ENCODE measurements around the gene ADGRG3. TPM values are rescaled to one million over a fixed set of nuclear protein-coding genes. Genes with fewer than 3 reads are reported as not detected.
A peak's percentile ranks its signal among the peaks of the same experiment; 100 is the strongest.

Gene ADGRG3
- total and polyA plus RNA-seq, 2 of the 13 experiments (the other 11 are each of a cell fraction or from before 2014, with no cell fraction given), result 2.7 to 11.8 TPM

DNA sequence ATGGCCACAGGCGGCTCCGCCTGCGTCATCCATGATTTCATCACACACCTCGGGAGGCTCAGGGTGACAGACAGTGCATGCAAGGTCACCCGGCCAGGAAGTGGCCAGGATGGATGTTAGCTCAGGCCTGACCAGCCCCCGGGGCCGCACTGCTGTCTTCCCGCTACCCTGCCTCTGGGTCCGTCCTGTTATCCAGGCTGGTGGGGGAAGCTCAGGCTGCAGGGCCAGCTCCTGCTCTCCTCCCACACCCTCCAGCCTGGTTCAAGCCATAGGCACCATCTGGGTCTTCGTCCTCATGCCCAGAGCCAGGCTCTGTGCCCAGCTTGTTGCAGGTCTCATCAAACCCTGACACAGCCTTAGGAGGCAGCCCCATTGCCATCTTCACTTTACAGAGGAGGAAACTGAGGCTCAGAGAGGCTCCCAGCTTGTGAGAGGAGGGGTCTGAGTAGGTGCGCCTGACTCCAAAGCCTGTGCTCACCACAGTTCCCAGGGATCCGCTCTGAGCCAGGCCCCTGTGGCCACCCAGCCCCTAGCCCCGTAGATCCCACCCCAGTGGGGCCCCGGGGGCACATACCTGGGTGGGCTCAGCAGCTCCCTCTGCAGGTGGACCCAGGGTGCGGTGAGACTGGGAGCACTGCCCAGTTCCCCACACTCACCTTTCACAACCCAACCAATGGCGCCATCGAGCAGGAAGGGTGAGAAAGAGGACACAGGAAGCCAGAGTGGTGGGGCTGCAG lies 412 bp upstream of the ADGRG3 start (continued):
- TF ChIP-seq ZNF530 (CRISPR knock-in tag; IDR thresholded peaks at IDR 0.05; ENCODE audit: low read depth) (no peak), EHMT2 (IDR thresholded peaks at IDR 0.05; ENCODE audit: borderline replicate concordance, low read depth, low read length) (no peak), RFX1 (IDR thresholded peaks at IDR 0.05) (no peak), ZNF17 (CRISPR knock-in tag; IDR thresholded peaks at IDR 0.05) (no peak), AGO1 (IDR thresholded peaks at IDR 0.05; ENCODE audit: low read depth, low read length, poor library complexity, severe bottlenecking) (no peak), ZNF343 (CRISPR knock-in tag; IDR thresholded peaks at IDR 0.05) (peak; percentile 86; the same call in 1 of the 2 replicates), NAIF1 (CRISPR knock-in tag; IDR thresholded peaks at IDR 0.05; ENCODE audit: borderline replicate concordance) (no peak), RFXANK (CRISPR knock-in tag; IDR thresholded peaks at IDR 0.05) (no peak), ZNF652 (CRISPR knock-in tag; IDR thresholded peaks at IDR 0.05; ENCODE audit: borderline replicate concordance, low read depth) (no peak), ZSCAN9 (CRISPR knock-in tag; IDR thresholded peaks at IDR 0.05; ENCODE audit: borderline replicate concordance) (no peak), ZFP82 (CRISPR knock-in tag; IDR thresholded peaks at IDR 0.05; ENCODE audit: borderline replicate concordance) (no peak)
- TF ChIP-seq, protein P1, sequence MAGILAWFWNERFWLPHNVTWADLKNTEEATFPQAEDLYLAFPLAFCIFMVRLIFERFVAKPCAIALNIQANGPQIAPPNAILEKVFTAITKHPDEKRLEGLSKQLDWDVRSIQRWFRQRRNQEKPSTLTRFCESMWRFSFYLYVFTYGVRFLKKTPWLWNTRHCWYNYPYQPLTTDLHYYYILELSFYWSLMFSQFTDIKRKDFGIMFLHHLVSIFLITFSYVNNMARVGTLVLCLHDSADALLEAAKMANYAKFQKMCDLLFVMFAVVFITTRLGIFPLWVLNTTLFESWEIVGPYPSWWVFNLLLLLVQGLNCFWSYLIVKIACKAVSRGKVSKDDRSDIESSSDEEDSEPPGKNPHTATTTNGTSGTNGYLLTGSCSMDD (CRISPR knock-in tag; IDR thresholded peaks at IDR 0.05), result no peak
- TF ChIP-seq, protein P2, sequence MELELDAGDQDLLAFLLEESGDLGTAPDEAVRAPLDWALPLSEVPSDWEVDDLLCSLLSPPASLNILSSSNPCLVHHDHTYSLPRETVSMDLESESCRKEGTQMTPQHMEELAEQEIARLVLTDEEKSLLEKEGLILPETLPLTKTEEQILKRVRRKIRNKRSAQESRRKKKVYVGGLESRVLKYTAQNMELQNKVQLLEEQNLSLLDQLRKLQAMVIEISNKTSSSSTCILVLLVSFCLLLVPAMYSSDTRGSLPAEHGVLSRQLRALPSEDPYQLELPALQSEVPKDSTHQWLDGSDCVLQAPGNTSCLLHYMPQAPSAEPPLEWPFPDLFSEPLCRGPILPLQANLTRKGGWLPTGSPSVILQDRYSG (CRISPR knock-in tag; IDR thresholded peaks at IDR 0.05), result no peak
- TF ChIP-seq, protein P3, sequence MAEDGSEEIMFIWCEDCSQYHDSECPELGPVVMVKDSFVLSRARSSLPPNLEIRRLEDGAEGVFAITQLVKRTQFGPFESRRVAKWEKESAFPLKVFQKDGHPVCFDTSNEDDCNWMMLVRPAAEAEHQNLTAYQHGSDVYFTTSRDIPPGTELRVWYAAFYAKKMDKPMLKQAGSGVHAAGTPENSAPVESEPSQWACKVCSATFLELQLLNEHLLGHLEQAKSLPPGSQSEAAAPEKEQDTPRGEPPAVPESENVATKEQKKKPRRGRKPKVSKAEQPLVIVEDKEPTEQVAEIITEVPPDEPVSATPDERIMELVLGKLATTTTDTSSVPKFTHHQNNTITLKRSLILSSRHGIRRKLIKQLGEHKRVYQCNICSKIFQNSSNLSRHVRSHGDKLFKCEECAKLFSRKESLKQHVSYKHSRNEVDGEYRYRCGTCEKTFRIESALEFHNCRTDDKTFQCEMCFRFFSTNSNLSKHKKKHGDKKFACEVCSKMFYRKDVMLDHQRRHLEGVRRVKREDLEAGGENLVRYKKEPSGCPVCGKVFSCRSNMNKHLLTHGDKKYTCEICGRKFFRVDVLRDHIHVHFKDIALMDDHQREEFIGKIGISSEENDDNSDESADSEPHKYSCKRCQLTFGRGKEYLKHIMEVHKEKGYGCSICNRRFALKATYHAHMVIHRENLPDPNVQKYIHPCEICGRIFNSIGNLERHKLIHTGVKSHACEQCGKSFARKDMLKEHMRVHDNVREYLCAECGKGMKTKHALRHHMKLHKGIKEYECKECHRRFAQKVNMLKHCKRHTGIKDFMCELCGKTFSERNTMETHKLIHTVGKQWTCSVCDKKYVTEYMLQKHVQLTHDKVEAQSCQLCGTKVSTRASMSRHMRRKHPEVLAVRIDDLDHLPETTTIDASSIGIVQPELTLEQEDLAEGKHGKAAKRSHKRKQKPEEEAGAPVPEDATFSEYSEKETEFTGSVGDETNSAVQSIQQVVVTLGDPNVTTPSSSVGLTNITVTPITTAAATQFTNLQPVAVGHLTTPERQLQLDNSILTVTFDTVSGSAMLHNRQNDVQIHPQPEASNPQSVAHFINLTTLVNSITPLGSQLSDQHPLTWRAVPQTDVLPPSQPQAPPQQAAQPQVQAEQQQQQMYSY (CRISPR knock-in tag; IDR thresholded peaks at IDR 0.05), result no peak
- TF ChIP-seq, protein P4, sequence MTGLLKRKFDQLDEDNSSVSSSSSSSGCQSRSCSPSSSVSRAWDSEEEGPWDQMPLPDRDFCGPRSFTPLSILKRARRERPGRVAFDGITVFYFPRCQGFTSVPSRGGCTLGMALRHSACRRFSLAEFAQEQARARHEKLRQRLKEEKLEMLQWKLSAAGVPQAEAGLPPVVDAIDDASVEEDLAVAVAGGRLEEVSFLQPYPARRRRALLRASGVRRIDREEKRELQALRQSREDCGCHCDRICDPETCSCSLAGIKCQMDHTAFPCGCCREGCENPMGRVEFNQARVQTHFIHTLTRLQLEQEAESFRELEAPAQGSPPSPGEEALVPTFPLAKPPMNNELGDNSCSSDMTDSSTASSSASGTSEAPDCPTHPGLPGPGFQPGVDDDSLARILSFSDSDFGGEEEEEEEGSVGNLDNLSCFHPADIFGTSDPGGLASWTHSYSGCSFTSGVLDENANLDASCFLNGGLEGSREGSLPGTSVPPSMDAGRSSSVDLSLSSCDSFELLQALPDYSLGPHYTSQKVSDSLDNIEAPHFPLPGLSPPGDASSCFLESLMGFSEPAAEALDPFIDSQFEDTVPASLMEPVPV (CRISPR knock-in tag; IDR thresholded peaks at IDR 0.05), result peak; percentile 43; the same call in 1 of the 2 replicates
- TF ChIP-seq, protein P5, sequence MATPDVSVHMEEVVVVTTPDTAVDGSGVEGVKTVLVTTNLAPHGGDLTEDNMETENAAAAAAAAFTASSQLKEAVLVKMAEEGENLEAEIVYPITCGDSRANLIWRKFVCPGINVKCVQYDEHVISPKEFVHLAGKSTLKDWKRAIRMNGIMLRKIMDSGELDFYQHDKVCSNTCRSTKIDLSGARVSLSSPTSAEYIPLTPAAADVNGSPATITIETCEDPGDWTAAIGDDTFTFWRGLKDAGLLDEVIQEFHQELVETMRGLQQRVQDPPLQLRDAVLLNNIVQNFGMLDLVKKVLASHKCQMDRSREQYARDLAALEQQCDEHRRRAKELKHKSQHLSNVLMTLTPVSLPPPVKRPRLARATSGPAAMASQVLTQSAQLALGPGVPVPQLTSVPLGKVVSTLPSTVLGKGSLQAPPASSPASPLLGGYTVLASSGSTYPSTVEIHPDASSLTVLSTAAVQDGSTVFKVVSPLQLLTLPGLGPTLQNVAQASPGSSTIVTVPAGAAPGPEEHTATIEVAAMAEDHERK (CRISPR knock-in tag; IDR thresholded peaks at IDR 0.05; ENCODE audit: low read depth), result no peak
- TF ChIP-seq, protein P6, sequence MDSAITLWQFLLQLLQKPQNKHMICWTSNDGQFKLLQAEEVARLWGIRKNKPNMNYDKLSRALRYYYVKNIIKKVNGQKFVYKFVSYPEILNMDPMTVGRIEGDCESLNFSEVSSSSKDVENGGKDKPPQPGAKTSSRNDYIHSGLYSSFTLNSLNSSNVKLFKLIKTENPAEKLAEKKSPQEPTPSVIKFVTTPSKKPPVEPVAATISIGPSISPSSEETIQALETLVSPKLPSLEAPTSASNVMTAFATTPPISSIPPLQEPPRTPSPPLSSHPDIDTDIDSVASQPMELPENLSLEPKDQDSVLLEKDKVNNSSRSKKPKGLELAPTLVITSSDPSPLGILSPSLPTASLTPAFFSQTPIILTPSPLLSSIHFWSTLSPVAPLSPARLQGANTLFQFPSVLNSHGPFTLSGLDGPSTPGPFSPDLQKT (CRISPR knock-in tag; IDR thresholded peaks at IDR 0.05; ENCODE audit: borderline replicate concordance), result no peak

Measured in HepG2 (cell line).